Measurements from ENCODE around the gene JAKMIP2. TPM values are rescaled to one million over a fixed set of nuclear protein-coding genes. Genes with fewer than 3 reads are reported as not detected.

JAKMIP2 gene
- total and polyA plus RNA-seq, 10 donors: 0.09 to 2.4 (median 1.5) TPM

GRCh38 chr5:147613359-147613758 lies 169.2 kb downstream of the JAKMIP2 start:
- intact Hi-C loops (cut with DNase I; ENCODE audit: low total_unique reads): no loop called here
- 72 to 89% (median 74%) methylated on average over 1 of the region's 1 CpG for WGBS, 5 donors
- Histone ChIP-seq H3K27ac (no peak overlapping the region), H3K4me3 (no peak overlapping the region), H3K27me3 (replicated peaks in 1 of 7) (peaks cover 0 to 5% (median 0%) of the 10 kb centered on the region in 7 donors), H3K4me1 (no peaks in the 10 kb centered on the region), H3K36me3 (no peaks in the 10 kb centered on the region), H3K9me3 (no peaks in the 10 kb centered on the region)
- no peak for DNase-seq
- TF ChIP-seq POLR2AphosphoS5 (IDR thresholded peaks at IDR 0.05): no peak
- TF ChIP-seq CTCF (IDR thresholded peaks at IDR 0.05 in 8 of 11, conservative IDR thresholded peaks at IDR 0.05 in 3 of 11): no peak
- no peak for TF ChIP-seq POLR2A (IDR thresholded peaks at IDR 0.05)

GRCh38 chr5:147611483-147611882 lies 171.0 kb downstream of the JAKMIP2 start:
- TF ChIP-seq POLR2AphosphoS5 (IDR thresholded peaks at IDR 0.05): no peak
- no peak for TF ChIP-seq POLR2A (IDR thresholded peaks at IDR 0.05)
- TF ChIP-seq CTCF (IDR thresholded peaks at IDR 0.05 in 8 of 11, conservative IDR thresholded peaks at IDR 0.05 in 3 of 11): no peak
- intact Hi-C loops (cut with DNase I; ENCODE audit: low total_unique reads): no loop called here
- H3K36me3 ChIP-seq: no peaks in the 10 kb centered on the region

GRCh38 chr5:147610798-147611197 lies 171.7 kb downstream of the JAKMIP2 start:
- TF ChIP-seq POLR2A (IDR thresholded peaks at IDR 0.05): no peak
- TF ChIP-seq CTCF (IDR thresholded peaks at IDR 0.05 in 8 of 11, conservative IDR thresholded peaks at IDR 0.05 in 3 of 11): no peak
- TF ChIP-seq POLR2AphosphoS5 (IDR thresholded peaks at IDR 0.05): no peak
- Histone ChIP-seq H3K4me1 (no peaks in the 10 kb centered on the region), H3K9me3 (no peaks in the 10 kb centered on the region), H3K27ac (no peak overlapping the region), H3K27me3 (replicated peaks in 1 of 7) (peaks cover 0 to 5% (median 0%) of the 10 kb centered on the region in 7 donors), H3K4me3 (no peak overlapping the region), H3K36me3 (no peaks in the 10 kb centered on the region)
- WGBS, 5 donors: 85 to 100% (median 89%) methylated on average over 3 of the region's 3 CpGs
- no peak for DNase-seq
- intact Hi-C loops (cut with DNase I; ENCODE audit: low total_unique reads): no loop called here

More at GRCh38 chr5:147611483-147611882, 171.0 kb downstream of the JAKMIP2 start:
- DNase-seq: no peak
- no peaks in the 10 kb centered on the region for H3K9me3 ChIP-seq
- H3K4me1 ChIP-seq: no peaks in the 10 kb centered on the region
- H3K4me3 ChIP-seq: no peak overlapping the region
- peaks cover 0 to 5% (median 0%) of the 10 kb centered on the region in 7 donors for H3K27me3 ChIP-seq (replicated peaks in 1 of 7)
- 72 to 89% (median 83%) methylated on average over 4 of the region's 4 CpGs for WGBS, 5 donors
- no peak overlapping the region for H3K27ac ChIP-seq

- Histone ChIP-seq H3K9me3 (no peaks in the 10 kb centered on the region), H3K27me3 (replicated peaks in 1 of 7) (no peaks in the 10 kb centered on the region), H3K27ac (no peak overlapping the region), H3K4me1 (no peaks in the 10 kb centered on the region), H3K4me3 (no peak overlapping the region), H3K36me3 (no peaks in the 10 kb centered on the region)
- TF ChIP-seq CTCF (IDR thresholded peaks at IDR 0.05 in 8 of 11, conservative IDR thresholded peaks at IDR 0.05 in 3 of 11) (no peak), POLR2AphosphoS5 (IDR thresholded peaks at IDR 0.05) (no peak), POLR2A (IDR thresholded peaks at IDR 0.05) (no peak)
- 0 to 57% (median 0%) methylated on average over 1 of the region's 1 CpG for WGBS, 5 donors
- intact Hi-C loops (cut with DNase I; ENCODE audit: low total_unique reads): no loop called here
- DNase-seq: no peak
Observed at GRCh38 chr5:147601652-147602051, 180.9 kb downstream of the JAKMIP2 start.

Data from spleen (tissue), 11 donors.